Cardiac muscle cell (in vitro differentiated cells and primary cell): Measurements from ENCODE around the gene ACAD8. TPM values are rescaled to one million over a fixed set of nuclear protein-coding genes. Genes with fewer than 3 reads are reported as not detected.

Experiments used
- DNase-seq, 2 donors: peaks; one replicate each; pipeline versions ENCODE4 v3.0.0 to v3.0.0-alpha.2; 2010 to 2017; ENCODE audit warnings: low read depth in 1 of 2, low spot score in 1 of 2
- H3K27ac ChIP-seq: fragments of 200-600 bp; sonication (generic); 2 replicates; pipeline ENCODE4 v1.5.1; 2016
- H3K27me3 ChIP-seq: fragments of 200-600 bp; sonication (generic); 2 replicates; pipeline ENCODE4 v1.6.0; 2016; ENCODE audit warnings: control low read depth
- H3K36me3 ChIP-seq: fragments of 200-600 bp; sonication (generic); 2 replicates; pipeline ENCODE4 v1.5.1; 2016; ENCODE audit warnings: control low read depth
- H3K4me1 ChIP-seq: fragments of 200-600 bp; sonication (generic); 2 replicates; pipeline ENCODE4 v1.8.1; 2017; ENCODE audit warnings: low read depth, mild to moderate bottlenecking, mixed run types
- H3K4me3 ChIP-seq: fragments of 200-600 bp; sonication (generic); 2 replicates; pipeline ENCODE4 v1.5.1; 2016; ENCODE audit warnings: mild to moderate bottlenecking
- H3K9me3 ChIP-seq: fragments of 200-600 bp; sonication (generic); 2 replicates; pipeline ENCODE4 v1.5.1; 2017; ENCODE audit warnings: low read depth, mild to moderate bottlenecking, control low read depth
- CTCF ChIP-seq: IDR thresholded peaks from 2 replicates; pipeline ENCODE4 v1.5.1; 2012; ENCODE audit warnings: low read depth, mild to moderate bottlenecking, low read length
- polyA plus RNA-seq: library from polyadenylated mRNA; unstranded; fragments of >200 nt; fragmentation: Nextera tagmentation; extraction: Ambion mirVana; gene quantifications from 2 replicates; pipeline ENCODE4 v1.2.1, GENCODE V29; 2016
- total RNA-seq: library from RNA; depleted of rRNA; stranded (reverse); fragments of >200 nt; gene quantifications from 2 replicates; pipeline ENCODE4 v1.2.3, GENCODE V29; 2016

Gene ACAD8
- total and polyA plus RNA-seq, 2 experiments from 2014 or later: 52.4 to 55.7 TPM

- TF ChIP-seq CTCF: no peak
- DNase-seq: peak in 1 of 2 donors; percentile 13
Observed at GRCh38 chr11:134289789-134290188, 36.4 kb downstream of the ACAD8 start.

DNA sequence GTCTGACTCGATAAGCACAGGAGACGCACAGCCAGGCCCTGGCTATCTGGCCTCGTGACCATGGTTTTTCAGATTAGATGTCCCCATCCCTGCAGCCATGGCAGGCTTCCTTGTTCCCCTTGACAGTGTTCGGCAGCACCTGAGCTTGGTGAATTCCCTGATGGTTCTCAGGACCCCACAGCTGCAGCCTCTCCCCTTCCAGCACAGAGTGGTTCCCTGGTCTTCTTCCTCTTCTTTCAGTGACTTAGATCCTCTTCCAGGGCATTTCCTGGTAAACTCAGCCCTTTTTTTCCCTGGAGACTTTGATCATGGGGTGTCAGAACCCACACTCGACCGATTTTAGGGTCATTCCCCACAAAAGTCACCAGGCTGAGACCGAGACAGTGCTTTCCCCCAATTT is 37.3 kb downstream of the ACAD8 start:
- DNase-seq: no peak
- Histone ChIP-seq H3K27me3 (no peaks in the 10 kb centered on the region), H3K9me3 (no peaks in the 10 kb centered on the region), H3K36me3 (no peaks in the 10 kb centered on the region), H3K4me3 (no peak overlapping the region), H3K27ac (no peak overlapping the region), H3K4me1 (no peaks in the 10 kb centered on the region)
- TF ChIP-seq CTCF: no peak

More at GRCh38 chr11:134289789-134290188, 36.4 kb downstream of the ACAD8 start:
- Histone ChIP-seq H3K36me3 (no peaks in the 10 kb centered on the region), H3K27ac (no peak overlapping the region), H3K27me3 (no peaks in the 10 kb centered on the region), H3K9me3 (no peaks in the 10 kb centered on the region), H3K4me1 (no peaks in the 10 kb centered on the region), H3K4me3 (no peak overlapping the region)

DNA sequence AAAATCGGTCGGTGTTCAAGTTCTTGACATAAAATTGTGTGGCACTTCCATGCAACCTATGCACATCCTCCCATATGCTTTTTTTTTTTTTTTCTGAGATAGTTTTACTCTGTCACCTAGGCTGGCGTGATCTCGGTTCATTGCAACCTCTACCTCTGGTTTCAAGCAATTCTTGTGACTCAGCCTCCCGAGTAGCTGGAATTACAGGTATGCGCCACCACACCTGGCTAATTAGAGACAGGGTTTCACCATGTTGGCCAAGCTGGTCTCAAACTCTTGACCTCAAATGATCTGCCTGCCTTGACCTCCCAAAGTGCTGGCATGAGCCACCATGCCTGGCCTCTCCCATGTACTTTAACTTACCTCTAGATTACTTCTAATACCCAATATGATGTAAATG is 37.8 kb downstream of the ACAD8 start:
- no peak overlapping the region for H3K4me3 ChIP-seq
- no peaks in the 10 kb centered on the region for H3K27me3 ChIP-seq
- no peaks in the 10 kb centered on the region for H3K4me1 ChIP-seq
- H3K27ac ChIP-seq: no peak overlapping the region
- no peaks in the 10 kb centered on the region for H3K9me3 ChIP-seq
- no peaks in the 10 kb centered on the region for H3K36me3 ChIP-seq
- TF ChIP-seq CTCF: no peak
- DNase-seq: no peak

GRCh38 chr11:134292661-134293060 is 39.3 kb downstream of the ACAD8 start:
- TF ChIP-seq CTCF: no peak
- no peak overlapping the region for H3K27ac ChIP-seq

GRCh38 chr11:134293119-134294113 is 40.0 kb downstream of the ACAD8 start:
- no peak for TF ChIP-seq CTCF
- no peak overlapping the region for H3K4me3 ChIP-seq
- no peaks in the 10 kb centered on the region for H3K4me1 ChIP-seq
- H3K27me3 ChIP-seq: no peaks in the 10 kb centered on the region
- no peak overlapping the region for H3K27ac ChIP-seq
- DNase-seq: no peak
- H3K36me3 ChIP-seq: no peaks in the 10 kb centered on the region
- no peaks in the 10 kb centered on the region for H3K9me3 ChIP-seq

More at GRCh38 chr11:134292661-134293060, 39.3 kb downstream of the ACAD8 start:
- no peaks in the 10 kb centered on the region for H3K9me3 ChIP-seq
- H3K36me3 ChIP-seq: no peaks in the 10 kb centered on the region
- no peaks in the 10 kb centered on the region for H3K27me3 ChIP-seq
- no peak for DNase-seq
- H3K4me3 ChIP-seq: no peak overlapping the region
- H3K4me1 ChIP-seq: no peaks in the 10 kb centered on the region
